GM23338 (cell line): ENCODE data around the gene DSG4. TPM values are rescaled to one million over a fixed set of nuclear protein-coding genes. Genes with fewer than 3 reads are reported as not detected.

Source experiments
- ATAC-seq: fragments of 200-7000 bp; cut with Tn5 transposase; 3 replicates; pipeline ENCODE4 v1.9.1; 2020
- DNase-seq: peaks from one replicate; pipeline ENCODE4 v3.0.0-alpha.2; 2015; ENCODE audit warnings: low spot score
- H2AFZ ChIP-seq: fragments of 200-600 bp; sonication (generic); 2 replicates; pipeline ENCODE4 v1.8.0; 2016; ENCODE audit warnings: antibody characterized with exemption, mild to moderate bottlenecking, moderate library complexity
- H3F3A ChIP-seq: fragments of 200-600 bp; sonication (generic); replicated peaks from 2 replicates; pipeline ENCODE4 v1.8.0; 2017; ENCODE audit warnings: antibody characterized with exemption, mixed run types, low read depth
- H3K27ac ChIP-seq: fragments of 200-600 bp; sonication (generic); 2 replicates; pipeline ENCODE4 v1.6.1; 2016; ENCODE audit warnings: low read depth
- H3K27me3 ChIP-seq: fragments of 200-600 bp; sonication (generic); 2 replicates; pipeline ENCODE4 v1.8.0; 2016; ENCODE audit warnings: mild to moderate bottlenecking, mixed run types, moderate library complexity; ENCODE audit not compliant: insufficient read depth
- H3K36me3 ChIP-seq: fragments of 200-600 bp; sonication (generic); 2 replicates; pipeline ENCODE4 v1.8.0; 2016; ENCODE audit warnings: mild to moderate bottlenecking; ENCODE audit not compliant: insufficient read depth
- H3K4me1 ChIP-seq: fragments of 200-600 bp; sonication (generic); 2 replicates; pipeline ENCODE4 v1.8.0; 2016; ENCODE audit warnings: mild to moderate bottlenecking, moderate library complexity; ENCODE audit not compliant: insufficient read depth
- H3K4me2 ChIP-seq: fragments of 200-600 bp; sonication (generic); 2 replicates; pipeline ENCODE4 v1.7.1; 2017; ENCODE audit warnings: mixed run types
- H3K4me3 ChIP-seq: fragments of 200-600 bp; sonication (generic); 2 replicates; pipeline ENCODE4 v1.6.1; 2016; ENCODE audit warnings: mixed run types
- H3K79me2 ChIP-seq: fragments of 200-600 bp; sonication (generic); replicated peaks from 2 replicates; pipeline ENCODE4 v1.8.0; 2017; ENCODE audit warnings: mild to moderate bottlenecking; ENCODE audit not compliant: insufficient read depth
- H3K9me2 ChIP-seq: fragments of 200-600 bp; sonication (generic); 2 replicates; pipeline ENCODE4 v1.8.0; 2017; ENCODE audit not compliant: insufficient read depth
- H4K20me1 ChIP-seq: fragments of 200-600 bp; sonication (generic); replicated peaks from 2 replicates; pipeline ENCODE4 v1.8.0; 2017; ENCODE audit warnings: mild to moderate bottlenecking; ENCODE audit not compliant: insufficient read depth
- H3K27ac Mint-ChIP-seq: 2 replicates; pipeline ENCODE4 v1.8.0; 2020; ENCODE audit warnings: inconsistent platforms, mild to moderate bottlenecking, moderate library complexity, mixed read lengths
- H3K27me3 Mint-ChIP-seq: 3 replicates; pipeline ENCODE4 v1.8.0; 2022; ENCODE audit warnings: low read depth, mild to moderate bottlenecking, moderate library complexity, mixed read lengths, inconsistent platforms; ENCODE audit not compliant: insufficient read depth, poor library complexity
- H3K36me3 Mint-ChIP-seq: 3 replicates; pipeline ENCODE4 v1.8.0; 2021; ENCODE audit warnings: low read depth, mild to moderate bottlenecking, inconsistent platforms, moderate library complexity, mixed read lengths
- H3K4me1 Mint-ChIP-seq: 3 replicates; pipeline ENCODE4 v1.8.0; 2020; ENCODE audit warnings: mild to moderate bottlenecking, inconsistent platforms, mixed read lengths
- H3K4me3 Mint-ChIP-seq: 3 replicates; pipeline ENCODE4 v1.8.0; 2021; ENCODE audit warnings: moderate library complexity, mild to moderate bottlenecking, inconsistent platforms, mixed read lengths
- H3K9me3 Mint-ChIP-seq: 3 replicates; pipeline ENCODE4 v1.8.0; 2020; ENCODE audit warnings: moderate library complexity, mild to moderate bottlenecking, inconsistent platforms, mixed read lengths
- CTCF ChIP-seq, 2 experiments: fragments of 200-600 bp in 1 of 2; sonication (generic) in 1 of 2; conservative IDR thresholded peaks; 2 replicates each; pipeline versions ENCODE4 v1.5.1 to v1.6.1; 2016 to 2017; ENCODE audit warnings: antibody characterized with exemption in 2 of 2, low read depth in 2 of 2, mild to moderate bottlenecking in 2 of 2, moderate library complexity in 1 of 2
- ETS1 ChIP-seq: IDR thresholded peaks from 2 replicates; pipeline ENCODE4 v1.6.1; 2016; ENCODE audit warnings: antibody characterized with exemption
- EZH2 ChIP-seq: fragments of 200-600 bp; sonication (generic); IDR thresholded peaks from one replicate; pipeline ENCODE4 v1.8.0; 2017; ENCODE audit warnings: antibody characterized with exemption, mild to moderate bottlenecking, low read depth; ENCODE audit not compliant: unreplicated experiment
- EZH2phosphoT487 ChIP-seq: fragments of 200-600 bp; sonication (generic); IDR thresholded peaks from one replicate; pipeline ENCODE4 v1.8.1; 2018; ENCODE audit warnings: antibody characterized with exemption; ENCODE audit not compliant: unreplicated experiment
- JUNB ChIP-seq: IDR thresholded peaks from one replicate; pipeline ENCODE4 v1.6.1; 2016; ENCODE audit warnings: antibody characterized with exemption; ENCODE audit not compliant: unreplicated experiment
- POLR2AphosphoS5 ChIP-seq: IDR thresholded peaks from 2 replicates; pipeline ENCODE4 v1.6.1; 2016; ENCODE audit warnings: antibody characterized with exemption, low read depth
- REST ChIP-seq: IDR thresholded peaks from one replicate; pipeline ENCODE4 v1.6.1; 2018; ENCODE audit warnings: antibody characterized with exemption; ENCODE audit not compliant: unreplicated experiment
- ZNF114 ChIP-seq: fragments of 250-450 bp; sonication (Bioruptor Pico); IDR thresholded peaks from 2 replicates; pipeline ENCODE4 v1.5.0; 2020; ENCODE audit warnings: mild to moderate bottlenecking, moderate library complexity
- ZNF331 ChIP-seq: fragments of 250-450 bp; sonication (Bioruptor Pico); IDR thresholded peaks from 2 replicates; pipeline ENCODE4 v1.5.0; 2020; ENCODE audit warnings: low read depth, mild to moderate bottlenecking, moderate library complexity
- ZNF462 ChIP-seq: fragments of 250-450 bp; sonication (Bioruptor Pico); IDR thresholded peaks from 2 replicates; pipeline ENCODE4 v1.5.0; 2020; ENCODE audit warnings: mild to moderate bottlenecking, moderate library complexity
- polyA plus RNA-seq: library from polyadenylated mRNA; unstranded; fragments of >200 nt; fragmentation: Nextera tagmentation; extraction: Ambion mirVana; gene quantifications from 2 replicates; pipeline ENCODE4 v1.2.1, GENCODE V29; 2016
- total RNA-seq: library from RNA; depleted of rRNA; stranded (reverse); fragments of >200 nt; shearing (Covaris generic); gene quantifications from 2 replicates; pipeline ENCODE4 v1.2.3, GENCODE V29; 2014

DSG4 gene
- total and polyA plus RNA-seq, 2 experiments from 2014 or later, result not detected

DNA sequence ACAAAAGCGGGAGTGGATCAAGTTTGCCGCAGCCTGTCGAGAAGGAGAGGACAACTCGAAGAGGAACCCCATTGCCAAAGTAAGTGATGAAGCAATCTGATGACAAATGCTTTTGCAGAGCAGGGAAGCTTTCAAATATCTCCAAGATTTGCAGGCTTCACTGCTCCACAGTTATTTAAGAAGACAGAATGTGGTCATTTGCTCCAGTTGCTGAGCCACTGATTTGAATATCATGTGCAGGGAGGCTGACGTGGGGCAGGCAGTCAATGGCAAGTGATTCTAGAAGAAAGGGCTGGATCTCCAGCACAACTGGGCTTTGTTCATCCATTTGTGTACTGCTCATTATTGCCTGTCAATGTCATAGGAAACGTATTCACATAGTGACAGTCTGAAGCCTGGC is 10.2 kb downstream of the DSG4 start:
- DNase-seq (no peak), ATAC-seq (no peak)

More for the DNA sequence above, 10.2 kb downstream of the DSG4 start:
- H3K27me3 Mint-ChIP-seq, result no peaks in the 10 kb centered on the region
- no peaks in the 10 kb centered on the region for H3K27me3 ChIP-seq
- no peak overlapping the region for H3K4me3 ChIP-seq
- H3K4me1 Mint-ChIP-seq, result peaks cover 8% of the 10 kb centered on the region
- no peaks in the 10 kb centered on the region for H3K36me3 Mint-ChIP-seq
- H3K4me2 ChIP-seq, result no peak overlapping the region
- peaks cover 6% of the 10 kb centered on the region; the same call in 1 of the 2 replicates for H3K4me1 ChIP-seq
- H4K20me1 ChIP-seq, result no peaks in the 10 kb centered on the region
- TF ChIP-seq REST (no peak), POLR2AphosphoS5 (no peak), ETS1 (no peak), ZNF114 (no peak), EZH2phosphoT487 (no peak), JUNB (no peak), ZNF331 (CRISPR knock-in tag) (no peak), EZH2 (no peak), CTCF (conservative IDR thresholded peaks at IDR 0.05; ENCODE audit: low read depth in 2 of 2) (no peak), ZNF462 (no peak)
- H3K36me3 ChIP-seq, result no peaks in the 10 kb centered on the region
- no peak overlapping the region for H3K27ac Mint-ChIP-seq
- no peaks in the 10 kb centered on the region for H3K9me2 ChIP-seq
- no peaks in the 10 kb centered on the region for H3F3A ChIP-seq
- no peak overlapping the region for H3K27ac ChIP-seq
- H3K4me3 Mint-ChIP-seq, result no peak overlapping the region
- H2AFZ ChIP-seq, result no peak overlapping the region
- no peaks in the 10 kb centered on the region for H3K79me2 ChIP-seq
- no peaks in the 10 kb centered on the region for H3K9me3 Mint-ChIP-seq
